ENCODE data around the gene CTNNA2.
A peak's percentile ranks its signal among the peaks of the same experiment; 100 is the strongest.

CTNNA2 gene

DNA sequence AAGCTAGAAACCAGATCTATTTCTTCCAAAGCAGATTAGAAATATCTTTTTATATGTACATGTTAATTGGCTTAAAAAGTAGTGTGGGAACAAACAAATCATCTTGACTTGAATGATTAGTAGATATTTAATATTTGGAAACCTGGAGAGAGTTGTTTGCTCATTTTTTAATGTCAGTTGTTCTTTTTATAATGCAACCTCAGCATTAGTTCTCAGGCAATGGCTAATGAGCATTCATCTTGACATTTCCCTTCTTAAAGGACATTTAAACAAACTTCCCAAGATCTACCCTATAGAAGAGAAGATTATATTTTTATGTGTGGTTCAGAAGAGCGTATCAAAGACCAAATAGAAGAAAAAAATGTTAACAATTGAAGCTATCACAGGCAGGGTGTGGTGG lies 334.0 kb downstream of the CTNNA2 start:
- Mint-ChIP-seq H3K4me3 (no peak overlapping the region), H3K27ac (no peak overlapping the region), H3K9me3 (peaks cover 1% of the 10 kb centered on the region), H3K27me3 (no peaks in the 10 kb centered on the region), H3K4me1 (no peaks in the 10 kb centered on the region), H3K36me3 (no peaks in the 10 kb centered on the region)
- ATAC-seq (ENCODE audit: low read depth) (no peak), DNase-seq (ENCODE audit: low spot score in 2 of 2) (no peak)

DNA sequence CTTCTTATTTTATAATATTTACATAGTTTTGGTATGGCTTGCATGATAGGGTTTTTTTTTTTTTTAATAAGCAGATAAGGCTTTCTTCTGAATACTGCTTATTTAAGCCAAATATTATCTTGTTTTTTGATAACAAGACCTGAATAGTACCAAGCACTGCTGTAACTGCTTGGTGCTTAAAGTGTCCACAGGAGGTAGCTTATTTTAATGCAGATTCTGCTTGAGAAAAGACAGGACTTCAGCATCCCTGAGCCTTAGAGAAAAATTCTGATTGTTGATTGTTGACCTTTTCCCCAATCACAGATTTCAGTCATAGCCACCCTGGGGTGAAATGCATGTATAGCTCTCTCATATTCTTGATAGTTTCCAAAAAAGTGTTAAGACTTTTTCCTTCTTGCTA lies 336.4 kb downstream of the CTNNA2 start:
- Mint-ChIP-seq H3K4me3 (no peak overlapping the region), H3K27me3 (no peaks in the 10 kb centered on the region), H3K27ac (no peak overlapping the region), H3K9me3 (peaks cover 3% of the 10 kb centered on the region), H3K36me3 (no peaks in the 10 kb centered on the region), H3K4me1 (no peaks in the 10 kb centered on the region)
- ATAC-seq (ENCODE audit: low read depth) (no peak), DNase-seq (ENCODE audit: low spot score in 2 of 2) (no peak)

DNA sequence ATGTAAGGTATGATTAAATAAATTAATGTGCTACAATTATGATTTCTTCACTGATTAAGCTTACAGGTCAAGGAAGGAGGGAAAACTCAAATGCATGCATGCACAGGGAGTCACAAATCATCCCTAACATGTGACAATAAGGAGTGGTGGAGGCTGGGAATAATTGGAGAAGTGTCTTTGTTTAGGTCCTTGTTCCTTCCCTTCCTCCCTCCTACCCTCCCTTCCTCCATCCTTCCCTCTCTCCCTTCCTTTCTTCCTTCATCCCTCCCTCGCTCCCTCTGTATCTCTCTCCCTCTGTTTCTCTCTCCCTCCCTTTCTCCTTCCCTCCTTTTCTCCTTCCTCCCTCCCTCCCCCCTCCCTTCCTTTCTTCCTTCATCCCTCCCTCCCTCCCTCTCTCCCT lies 337.1 kb downstream of the CTNNA2 start:
- Mint-ChIP-seq H3K27me3 (no peaks in the 10 kb centered on the region), H3K36me3 (no peaks in the 10 kb centered on the region), H3K27ac (no peak overlapping the region), H3K4me3 (no peak overlapping the region), H3K9me3 (peaks cover 3% of the 10 kb centered on the region), H3K4me1 (no peaks in the 10 kb centered on the region)
- no peak for ATAC-seq (ENCODE audit: low read depth)
- DNase-seq (ENCODE audit: low spot score in 2 of 2), result no peak

DNA sequence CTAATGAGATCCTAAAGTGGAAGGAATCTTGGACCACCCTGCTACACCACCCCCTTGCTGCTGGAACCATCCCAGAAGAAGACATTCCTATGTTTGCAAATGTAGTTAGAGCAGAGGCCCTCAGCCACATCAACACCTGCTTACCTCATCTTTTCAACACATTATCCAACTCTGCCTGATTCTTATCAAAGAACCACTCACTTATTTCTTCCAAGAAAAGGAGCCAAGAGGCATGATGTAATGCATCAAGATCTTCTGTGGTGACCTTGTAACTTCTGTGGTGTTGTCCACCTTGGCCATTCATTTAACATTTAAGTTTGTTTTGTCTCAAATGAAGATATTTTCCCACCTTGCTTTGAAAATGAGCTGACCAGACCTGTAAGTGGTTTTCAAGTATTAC lies 338.1 kb downstream of the CTNNA2 start:
- H3K4me1 Mint-ChIP-seq, result no peaks in the 10 kb centered on the region
- no peak for ATAC-seq (ENCODE audit: low read depth)
- H3K27ac Mint-ChIP-seq, result no peak overlapping the region
- DNase-seq (ENCODE audit: low spot score in 2 of 2), result no peak
- no peaks in the 10 kb centered on the region for H3K36me3 Mint-ChIP-seq
- no peak overlapping the region for H3K4me3 Mint-ChIP-seq
- peaks cover 4% of the 10 kb centered on the region for H3K9me3 Mint-ChIP-seq
- no peaks in the 10 kb centered on the region for H3K27me3 Mint-ChIP-seq

DNA sequence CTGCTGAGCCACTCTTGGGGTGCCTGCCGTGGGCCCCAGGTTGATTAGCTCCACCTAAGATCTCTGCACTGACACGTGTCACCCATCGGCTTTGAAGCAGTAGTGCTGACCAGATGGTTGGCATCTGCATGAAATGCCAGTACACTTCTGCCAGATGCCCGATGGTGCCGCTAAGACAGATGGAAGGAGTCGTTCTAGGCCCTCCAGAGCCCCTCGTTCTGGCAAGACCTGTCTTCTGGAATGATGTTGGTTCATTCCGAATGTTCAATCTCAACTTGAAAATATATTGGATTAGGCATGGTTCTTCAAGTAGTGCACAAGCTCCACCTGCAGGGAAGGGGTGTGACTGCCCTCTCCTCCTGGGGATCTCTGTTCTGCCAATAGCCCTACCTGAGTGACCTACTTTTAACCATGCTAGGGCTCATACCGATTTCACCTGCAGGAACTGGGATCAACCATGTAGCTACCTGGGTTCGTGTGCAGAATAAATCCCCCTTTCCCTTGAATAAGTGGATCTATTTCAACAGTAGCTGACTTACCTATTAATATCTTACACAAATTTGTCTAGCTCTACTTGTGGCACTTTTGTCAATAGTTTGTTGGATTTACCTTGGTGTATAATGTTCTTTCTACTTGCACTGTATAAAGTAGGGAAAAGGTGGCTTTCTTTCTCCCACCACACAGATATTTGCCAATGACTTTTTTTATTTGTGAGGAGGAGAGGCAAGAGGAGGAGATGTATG lies 342.6 kb downstream of the CTNNA2 start:
- H3K27me3 Mint-ChIP-seq, result no peaks in the 10 kb centered on the region
- no peak for DNase-seq (ENCODE audit: low spot score in 2 of 2)
- H3K4me1 Mint-ChIP-seq, result no peaks in the 10 kb centered on the region
- H3K36me3 Mint-ChIP-seq, result no peaks in the 10 kb centered on the region
- H3K9me3 Mint-ChIP-seq, result peaks cover 5% of the 10 kb centered on the region
- H3K27ac Mint-ChIP-seq, result no peak overlapping the region
- H3K4me3 Mint-ChIP-seq, result no peak overlapping the region
- no peak for ATAC-seq (ENCODE audit: low read depth)

DNA sequence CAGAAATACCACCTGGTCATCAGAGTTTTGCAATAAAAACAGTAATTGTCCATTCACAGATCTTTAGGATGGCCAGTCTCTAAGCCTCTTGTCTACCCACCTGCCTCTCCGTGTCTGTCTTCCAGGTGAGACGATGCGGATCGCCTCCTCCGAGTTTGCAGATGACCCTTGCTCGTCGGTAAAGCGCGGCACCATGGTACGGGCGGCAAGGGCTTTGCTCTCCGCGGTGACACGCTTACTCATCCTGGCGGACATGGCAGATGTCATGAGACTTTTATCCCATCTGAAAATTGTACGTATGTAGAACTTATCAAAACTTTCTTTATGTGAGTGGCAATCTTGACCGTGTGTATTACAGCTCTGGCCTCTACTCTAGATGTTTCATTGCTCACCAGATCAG lies 345.0 kb downstream of the CTNNA2 start:
- ATAC-seq (ENCODE audit: low read depth), result no peak

DNA sequence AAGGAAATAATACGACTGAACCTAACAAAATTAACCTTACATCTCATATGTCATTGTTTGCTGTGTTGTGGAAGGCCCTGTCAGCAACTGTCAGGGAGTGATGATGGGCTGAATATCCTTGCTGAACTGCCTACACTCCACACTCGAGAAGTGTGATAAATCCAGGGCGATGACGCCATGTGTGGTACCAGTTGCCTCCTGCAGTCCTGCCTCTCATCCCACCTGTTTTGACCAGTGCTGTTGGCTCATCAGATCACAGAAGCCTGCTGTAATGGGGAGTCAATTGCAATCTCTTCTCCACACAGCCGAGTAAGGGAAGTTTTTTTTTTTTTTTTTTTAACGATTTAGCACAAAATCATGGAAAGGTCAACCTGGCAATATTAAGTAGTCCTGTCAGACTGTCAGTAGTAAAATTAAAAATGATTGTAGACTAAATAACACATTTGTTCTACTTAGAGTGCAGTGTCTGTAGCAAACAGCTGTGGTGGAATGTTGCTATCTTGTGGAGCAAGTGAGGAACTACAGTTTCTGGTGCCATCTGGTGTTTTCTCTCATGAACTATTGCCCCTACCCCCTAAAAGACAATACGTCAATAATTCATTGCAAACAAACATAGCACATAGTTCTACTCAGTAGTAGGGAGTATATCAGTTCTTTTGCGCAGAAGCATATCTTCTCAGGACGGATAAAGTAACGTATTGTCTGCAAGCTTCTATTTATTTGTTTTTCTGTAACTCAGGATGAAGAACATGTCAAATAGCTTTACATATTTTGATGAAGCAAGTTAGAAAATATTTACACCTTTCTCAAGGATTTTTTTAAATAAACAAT lies 347.6 kb downstream of the CTNNA2 start:
- DNase-seq (ENCODE audit: low spot score in 2 of 2), result no peak
- Mint-ChIP-seq H3K27ac (no peak overlapping the region), H3K9me3 (peaks cover 3% of the 10 kb centered on the region), H3K4me1 (no peaks in the 10 kb centered on the region), H3K36me3 (no peaks in the 10 kb centered on the region), H3K27me3 (peaks cover 1% of the 10 kb centered on the region), H3K4me3 (no peak overlapping the region)
- ATAC-seq (ENCODE audit: low read depth), result no peak

More for the DNA sequence above, 345.0 kb downstream of the CTNNA2 start:
- no peak for DNase-seq (ENCODE audit: low spot score in 2 of 2)
- peaks cover 5% of the 10 kb centered on the region for H3K9me3 Mint-ChIP-seq
- H3K27ac Mint-ChIP-seq, result no peak overlapping the region
- H3K27me3 Mint-ChIP-seq, result no peaks in the 10 kb centered on the region
- H3K4me3 Mint-ChIP-seq, result no peak overlapping the region
- no peaks in the 10 kb centered on the region for H3K4me1 Mint-ChIP-seq
- H3K36me3 Mint-ChIP-seq, result no peaks in the 10 kb centered on the region

DNA sequence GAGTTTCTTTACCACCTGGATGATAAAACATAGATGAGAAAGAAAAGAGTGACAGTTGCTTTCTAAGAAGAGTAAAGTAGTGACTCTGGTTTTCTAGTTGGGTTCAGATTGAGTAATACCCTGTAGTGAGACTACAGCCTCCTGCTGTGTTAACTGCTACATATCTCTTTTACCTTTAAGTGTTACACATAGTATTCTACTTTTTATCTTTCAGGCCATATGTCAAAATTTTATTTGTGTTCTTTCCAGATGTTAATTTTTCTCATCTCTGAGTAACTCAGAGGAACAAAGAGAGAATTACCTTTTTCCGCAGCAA lies 348.2 kb downstream of the CTNNA2 start:
- DNase-seq (ENCODE audit: low spot score in 2 of 2) (no peak), ATAC-seq (ENCODE audit: low read depth) (no peak)
- Mint-ChIP-seq H3K4me1 (no peaks in the 10 kb centered on the region), H3K36me3 (no peaks in the 10 kb centered on the region), H3K4me3 (no peak overlapping the region), H3K27me3 (peaks cover 1% of the 10 kb centered on the region), H3K27ac (no peak overlapping the region), H3K9me3 (peaks cover 3% of the 10 kb centered on the region)

DNA sequence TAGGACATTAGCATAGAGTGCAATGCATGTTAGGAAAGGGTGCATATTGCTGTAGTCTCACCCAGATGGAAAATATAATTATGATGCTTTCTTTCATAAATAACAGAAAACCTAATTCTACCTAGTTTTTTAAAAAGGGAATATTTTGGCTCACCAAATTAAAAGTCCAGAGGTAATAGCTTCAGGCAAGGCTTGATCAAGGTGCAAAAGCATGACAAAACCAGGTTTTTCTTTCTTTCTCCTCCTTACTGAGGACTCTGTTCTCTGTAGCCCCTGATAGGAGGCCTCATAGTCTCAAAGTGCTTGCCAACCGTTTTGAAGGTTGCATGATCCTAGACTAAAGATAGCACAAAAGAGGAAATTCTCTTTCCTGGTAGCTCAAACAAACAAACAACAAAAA lies 349.9 kb downstream of the CTNNA2 start:
- H3K9me3 Mint-ChIP-seq, result peaks cover 3% of the 10 kb centered on the region
- H3K36me3 Mint-ChIP-seq, result no peaks in the 10 kb centered on the region
- no peak for DNase-seq (ENCODE audit: low spot score in 2 of 2)
- no peak for ATAC-seq (ENCODE audit: low read depth)
- H3K27me3 Mint-ChIP-seq, result peaks cover 1% of the 10 kb centered on the region
- H3K27ac Mint-ChIP-seq, result no peak overlapping the region
- no peaks in the 10 kb centered on the region for H3K4me1 Mint-ChIP-seq
- no peak overlapping the region for H3K4me3 Mint-ChIP-seq

DNA sequence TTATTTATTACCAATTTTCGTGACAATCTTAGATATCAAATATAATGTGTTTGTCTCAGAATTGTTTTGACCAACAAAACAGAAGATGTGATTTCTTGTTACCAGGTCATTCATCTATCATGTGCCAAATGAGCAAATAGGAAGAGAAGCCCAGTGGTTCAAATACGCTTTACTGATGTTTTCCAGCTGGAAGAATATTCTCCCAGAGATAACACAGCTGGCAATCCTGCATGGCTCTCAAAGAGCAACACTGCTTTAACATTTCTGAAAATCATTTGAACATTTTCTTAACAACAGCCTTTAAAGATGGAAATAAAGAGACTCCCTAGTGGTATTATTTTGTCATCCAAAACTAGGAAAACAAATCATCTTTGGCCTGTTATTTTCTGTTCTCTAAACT lies 359.8 kb downstream of the CTNNA2 start:
- Mint-ChIP-seq H3K9me3 (peaks cover 2% of the 10 kb centered on the region), H3K27ac (no peak overlapping the region), H3K4me3 (no peak overlapping the region), H3K27me3 (no peaks in the 10 kb centered on the region), H3K4me1 (no peaks in the 10 kb centered on the region), H3K36me3 (no peaks in the 10 kb centered on the region)
- ATAC-seq (ENCODE audit: low read depth), result no peak
- DNase-seq (ENCODE audit: low spot score in 2 of 2), result no peak

DNA sequence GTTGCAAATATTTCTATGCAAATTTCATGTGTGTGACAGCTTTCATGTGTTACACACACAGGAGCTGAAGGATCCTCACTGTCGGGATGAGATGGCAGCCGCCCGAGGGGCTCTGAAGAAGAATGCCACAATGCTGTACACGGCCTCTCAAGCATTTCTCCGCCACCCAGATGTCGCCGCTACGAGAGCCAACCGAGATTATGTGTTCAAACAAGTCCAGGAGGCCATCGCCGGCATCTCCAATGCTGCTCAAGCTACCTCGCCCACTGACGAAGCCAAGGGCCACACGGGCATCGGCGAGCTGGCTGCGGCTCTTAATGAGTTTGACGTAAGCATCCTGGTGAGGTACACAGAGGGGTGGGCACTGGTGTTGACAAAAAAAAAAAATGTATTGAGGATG lies 361.2 kb downstream of the CTNNA2 start:
- no peaks in the 10 kb centered on the region for H3K4me1 Mint-ChIP-seq
- no peak overlapping the region for H3K4me3 Mint-ChIP-seq
- H3K27ac Mint-ChIP-seq, result no peak overlapping the region
- ATAC-seq (ENCODE audit: low read depth), result no peak
- H3K36me3 Mint-ChIP-seq, result no peaks in the 10 kb centered on the region
- H3K27me3 Mint-ChIP-seq, result no peaks in the 10 kb centered on the region
- H3K9me3 Mint-ChIP-seq, result peaks cover under 1% of the 10 kb centered on the region
- DNase-seq (ENCODE audit: low spot score in 2 of 2), result no peak

DNA sequence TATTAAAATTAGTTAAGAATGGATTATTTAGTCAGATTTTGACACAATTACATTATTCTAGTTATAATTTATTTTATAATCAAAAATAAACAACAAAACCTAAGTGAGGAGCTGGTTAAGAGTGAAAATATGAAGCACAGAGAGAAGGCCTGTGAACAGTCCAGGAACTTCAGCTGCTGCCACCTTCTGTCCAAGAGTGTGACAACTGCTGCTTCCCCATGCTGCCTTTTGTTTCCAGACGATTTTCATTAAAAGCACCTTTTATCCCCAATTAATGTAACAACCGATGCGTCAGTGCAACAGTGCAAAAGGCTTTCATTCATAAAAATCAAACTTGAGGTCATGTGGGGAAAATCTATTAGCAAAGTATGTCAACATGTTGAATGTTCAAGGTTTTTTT lies 363.6 kb downstream of the CTNNA2 start:
- DNase-seq (ENCODE audit: low spot score in 2 of 2) (no peak), ATAC-seq (ENCODE audit: low read depth) (no peak)
- Mint-ChIP-seq H3K4me1 (no peaks in the 10 kb centered on the region), H3K27me3 (no peaks in the 10 kb centered on the region), H3K27ac (no peak overlapping the region), H3K9me3 (peaks cover 2% of the 10 kb centered on the region), H3K4me3 (no peak overlapping the region), H3K36me3 (no peaks in the 10 kb centered on the region)

DNA sequence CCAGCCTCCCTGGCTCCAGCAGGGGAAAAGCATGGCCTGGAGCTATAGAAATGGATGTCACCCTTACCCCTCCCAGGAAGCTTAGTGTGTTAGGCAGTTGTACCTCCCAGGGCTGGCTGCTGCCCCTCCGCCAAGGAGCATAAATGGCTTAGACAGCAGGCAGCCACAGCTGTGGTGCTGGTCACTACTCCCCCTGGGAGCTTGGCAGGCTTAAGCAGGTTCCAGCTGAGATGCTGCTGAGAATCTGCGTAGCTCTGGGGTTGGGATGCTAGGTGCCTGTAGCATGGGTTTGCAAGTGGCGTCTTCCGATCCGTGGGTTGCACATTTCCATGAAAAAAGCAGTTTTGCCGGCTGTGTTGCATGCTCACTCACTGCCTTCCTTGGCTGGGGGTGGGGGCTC lies 369.7 kb downstream of the CTNNA2 start:
- ATAC-seq (ENCODE audit: low read depth) (no peak), DNase-seq (ENCODE audit: low spot score in 2 of 2) (no peak)
- H3K27me3 Mint-ChIP-seq, result no peaks in the 10 kb centered on the region
- no peaks in the 10 kb centered on the region for H3K4me1 Mint-ChIP-seq
- H3K36me3 Mint-ChIP-seq, result no peaks in the 10 kb centered on the region
- H3K9me3 Mint-ChIP-seq, result peaks cover 2% of the 10 kb centered on the region
- H3K27ac Mint-ChIP-seq, result no peak overlapping the region
- no peak overlapping the region for H3K4me3 Mint-ChIP-seq

DNA sequence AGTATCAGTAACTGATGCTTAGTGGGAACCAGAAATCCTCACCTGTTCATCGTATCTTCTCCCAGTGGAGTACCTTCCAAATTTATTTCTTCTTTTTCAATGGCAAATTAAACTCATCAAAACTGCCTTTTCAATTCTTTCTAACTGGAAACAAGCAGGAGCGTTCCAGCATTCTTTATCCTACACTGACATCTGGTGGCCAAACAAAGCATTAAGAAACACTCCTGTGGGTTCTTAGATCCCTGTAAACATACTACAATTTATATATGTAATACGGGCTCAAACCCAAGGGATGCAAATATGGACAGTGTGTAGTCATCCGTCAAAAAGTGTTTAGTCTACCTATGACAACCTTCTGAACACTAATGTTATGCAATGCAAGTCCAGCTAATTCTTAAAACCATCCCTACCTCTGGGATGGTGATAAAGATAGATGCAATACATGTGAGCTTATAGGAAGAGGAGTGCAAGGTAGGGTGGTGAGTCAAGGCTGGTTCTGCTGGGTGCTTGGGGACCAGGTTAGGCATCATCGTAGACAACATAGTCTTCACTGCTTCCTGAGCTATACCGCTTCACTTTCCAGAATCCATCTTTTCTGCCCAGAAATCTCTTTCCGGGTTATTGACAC lies 375.0 kb downstream of the CTNNA2 start:
- Mint-ChIP-seq H3K36me3 (no peaks in the 10 kb centered on the region), H3K9me3 (no peaks in the 10 kb centered on the region), H3K4me1 (no peaks in the 10 kb centered on the region), H3K27me3 (no peaks in the 10 kb centered on the region), H3K27ac (no peak overlapping the region), H3K4me3 (no peak overlapping the region)
- ATAC-seq (ENCODE audit: low read depth) (no peak), DNase-seq (ENCODE audit: low spot score in 2 of 2) (peak in 1 of 2 donors; percentile 10)
